ENCODE results near the gene AMBRA1.

AMBRA1 gene

GRCh38 chr11:46485856-46486443 lies 107.9 kb downstream of the AMBRA1 start:
- H3K4me3 ChIP-seq (replicated peaks; ENCODE audit: low read depth, low read length): no peak overlapping the region
- TF ChIP-seq CTCF (IDR thresholded peaks at IDR 0.05; ENCODE audit: insufficient read depth, low read length, poor library complexity, severe bottlenecking): no peak
- DNase-seq (ENCODE audit: extremely low read depth, insufficient read length): no peak
- H3K36me3 ChIP-seq (ENCODE audit: control insufficient read depth, insufficient read depth, low read length): no peaks in the 10 kb centered on the region; the same call in 1 of the 2 replicates
- no peaks in the 10 kb centered on the region for H3K27me3 ChIP-seq (replicated peaks; ENCODE audit: control insufficient read depth, insufficient read depth, low read length)

- TF ChIP-seq CTCF (IDR thresholded peaks at IDR 0.05; ENCODE audit: insufficient read depth, low read length, poor library complexity, severe bottlenecking): no peak
- H3K4me3 ChIP-seq (replicated peaks; ENCODE audit: low read depth, low read length): no peak overlapping the region
- no peak for DNase-seq (ENCODE audit: extremely low read depth, insufficient read length)
- H3K27me3 ChIP-seq (replicated peaks; ENCODE audit: control insufficient read depth, insufficient read depth, low read length): no peaks in the 10 kb centered on the region
- H3K36me3 ChIP-seq (ENCODE audit: control insufficient read depth, insufficient read depth, low read length): no peaks in the 10 kb centered on the region
Observed at GRCh38 chr11:46484101-46484500, 109.7 kb downstream of the AMBRA1 start.

- Histone ChIP-seq H3K27me3 (replicated peaks; ENCODE audit: control insufficient read depth, insufficient read depth, low read length) (no peaks in the 10 kb centered on the region), H3K4me3 (replicated peaks; ENCODE audit: low read depth, low read length) (no peak overlapping the region), H3K36me3 (ENCODE audit: control insufficient read depth, insufficient read depth, low read length) (no peaks in the 10 kb centered on the region)
- DNase-seq (ENCODE audit: extremely low read depth, insufficient read length): no peak
- no peak for TF ChIP-seq CTCF (IDR thresholded peaks at IDR 0.05; ENCODE audit: insufficient read depth, low read length, poor library complexity, severe bottlenecking)
Observed at GRCh38 chr11:46480909-46481308, 112.9 kb downstream of the AMBRA1 start.

- Histone ChIP-seq H3K4me3 (replicated peaks; ENCODE audit: low read depth, low read length) (no peak overlapping the region), H3K36me3 (ENCODE audit: control insufficient read depth, insufficient read depth, low read length) (no peaks in the 10 kb centered on the region), H3K27me3 (replicated peaks; ENCODE audit: control insufficient read depth, insufficient read depth, low read length) (no peaks in the 10 kb centered on the region)
- DNase-seq (ENCODE audit: extremely low read depth, insufficient read length): no peak
- TF ChIP-seq CTCF (IDR thresholded peaks at IDR 0.05; ENCODE audit: insufficient read depth, low read length, poor library complexity, severe bottlenecking): no peak
Observed at GRCh38 chr11:46480166-46480726, 113.6 kb downstream of the AMBRA1 start.

GRCh38 chr11:46479601-46480000 lies 114.2 kb downstream of the AMBRA1 start:
- no peaks in the 10 kb centered on the region for H3K36me3 ChIP-seq (ENCODE audit: control insufficient read depth, insufficient read depth, low read length)
- no peak overlapping the region for H3K4me3 ChIP-seq (replicated peaks; ENCODE audit: low read depth, low read length)
- H3K27me3 ChIP-seq (replicated peaks; ENCODE audit: control insufficient read depth, insufficient read depth, low read length): no peaks in the 10 kb centered on the region
- no peak for DNase-seq (ENCODE audit: extremely low read depth, insufficient read length)
- no peak for TF ChIP-seq CTCF (IDR thresholded peaks at IDR 0.05; ENCODE audit: insufficient read depth, low read length, poor library complexity, severe bottlenecking)

Measured in GM06990 (cell line).